ENCODE results near the gene KLRC3. TPM values are rescaled to one million over a fixed set of nuclear protein-coding genes. Genes with fewer than 3 reads are reported as not detected.
"Not testable (repeated sequence)": the region's sequence is repeated elsewhere in the genome, so short reads cannot be mapped to it uniquely, and the experiment has no call there.

The KLRC3 gene
- total RNA-seq, 4 donors from 2014 or later, result not detected

DNA sequence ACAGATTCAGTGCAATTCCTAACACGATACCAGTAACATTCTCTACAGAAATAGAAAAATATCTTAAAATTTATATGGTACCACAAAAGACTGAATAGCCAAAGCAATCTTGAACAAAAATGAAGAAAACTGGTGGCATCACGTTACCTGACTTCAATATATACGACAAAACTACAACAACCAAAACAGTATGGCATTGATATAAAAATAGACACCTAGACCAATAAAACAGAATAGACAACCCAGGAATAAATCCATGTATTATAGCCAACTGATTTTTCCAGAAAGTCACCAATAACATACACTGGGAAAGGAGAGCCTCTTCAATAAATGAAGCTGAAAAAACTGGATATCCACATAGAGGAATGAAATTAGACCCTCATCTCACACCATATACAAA, 36.2 kb downstream of the KLRC3 start:
- 85% methylated on average over 3 of the region's 3 CpGs for WGBS
- DNase-seq (ENCODE audit: extremely low spot score), result no peak
- no peak for TF ChIP-seq POLR2AphosphoS5 (IDR thresholded peaks at IDR 0.05)
- TF ChIP-seq EP300 (IDR thresholded peaks at IDR 0.05), result no peak
- TF ChIP-seq, protein P1, sequence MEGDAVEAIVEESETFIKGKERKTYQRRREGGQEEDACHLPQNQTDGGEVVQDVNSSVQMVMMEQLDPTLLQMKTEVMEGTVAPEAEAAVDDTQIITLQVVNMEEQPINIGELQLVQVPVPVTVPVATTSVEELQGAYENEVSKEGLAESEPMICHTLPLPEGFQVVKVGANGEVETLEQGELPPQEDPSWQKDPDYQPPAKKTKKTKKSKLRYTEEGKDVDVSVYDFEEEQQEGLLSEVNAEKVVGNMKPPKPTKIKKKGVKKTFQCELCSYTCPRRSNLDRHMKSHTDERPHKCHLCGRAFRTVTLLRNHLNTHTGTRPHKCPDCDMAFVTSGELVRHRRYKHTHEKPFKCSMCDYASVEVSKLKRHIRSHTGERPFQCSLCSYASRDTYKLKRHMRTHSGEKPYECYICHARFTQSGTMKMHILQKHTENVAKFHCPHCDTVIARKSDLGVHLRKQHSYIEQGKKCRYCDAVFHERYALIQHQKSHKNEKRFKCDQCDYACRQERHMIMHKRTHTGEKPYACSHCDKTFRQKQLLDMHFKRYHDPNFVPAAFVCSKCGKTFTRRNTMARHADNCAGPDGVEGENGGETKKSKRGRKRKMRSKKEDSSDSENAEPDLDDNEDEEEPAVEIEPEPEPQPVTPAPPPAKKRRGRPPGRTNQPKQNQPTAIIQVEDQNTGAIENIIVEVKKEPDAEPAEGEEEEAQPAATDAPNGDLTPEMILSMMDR (IDR thresholded peaks at IDR 0.05), result no peak
- no peak for TF ChIP-seq POLR2A (IDR thresholded peaks at IDR 0.05; ENCODE audit: low read depth)
- intact Hi-C loops (cut with DNase I), result no loop called here
- Histone ChIP-seq H3K4me3 (no peak overlapping the region), H3K27me3 (no peaks in the 10 kb centered on the region), H3K27ac (replicated peaks in 1 of 4) (no peak overlapping the region), H3K9me3 (no peaks in the 10 kb centered on the region), H3K4me1 (no peaks in the 10 kb centered on the region), H3K36me3 (no peaks in the 10 kb centered on the region)

DNA sequence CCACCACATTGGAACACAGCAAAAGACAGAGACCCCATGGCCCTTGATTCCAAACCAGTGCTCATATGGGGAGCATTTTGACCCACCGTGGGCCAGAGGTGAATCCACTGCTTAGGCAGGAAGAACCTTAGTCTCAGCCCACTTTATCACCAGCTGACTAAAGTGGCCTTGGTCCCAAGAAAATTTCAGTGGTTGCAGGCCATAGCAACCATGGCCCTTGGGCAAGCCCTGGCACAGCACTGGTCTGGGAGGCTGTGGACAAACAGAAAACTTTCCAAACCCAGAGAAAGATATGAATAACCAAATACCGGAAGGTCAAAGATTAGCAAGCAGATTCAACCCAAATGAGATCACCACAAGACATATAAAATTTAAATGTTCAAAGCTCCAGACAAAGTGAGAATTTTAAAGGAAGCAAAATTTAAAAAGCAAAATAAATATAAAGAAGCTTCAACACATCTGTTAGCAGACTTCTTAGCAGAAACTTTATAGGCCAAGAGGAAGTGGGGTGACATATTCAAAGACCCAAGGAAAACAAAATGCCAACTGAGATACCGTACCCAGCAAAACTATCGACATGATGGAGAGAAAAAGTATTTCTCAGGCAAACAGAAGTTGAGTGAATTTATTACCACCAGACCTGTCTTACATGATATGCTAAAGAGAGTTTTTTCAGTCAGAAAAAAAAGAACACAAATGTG, 38.3 kb downstream of the KLRC3 start:
- H3K27ac ChIP-seq (replicated peaks in 1 of 4), result no peak overlapping the region
- TF ChIP-seq, protein P1 (IDR thresholded peaks at IDR 0.05), result no peak
- TF ChIP-seq POLR2AphosphoS5 (IDR thresholded peaks at IDR 0.05) (no peak), EP300 (IDR thresholded peaks at IDR 0.05) (no peak), POLR2A (IDR thresholded peaks at IDR 0.05; ENCODE audit: low read depth) (no peak)
- intact Hi-C loops (cut with DNase I), result no loop called here
- WGBS, result 89% methylated on average over 4 of the region's 4 CpGs
- H3K4me3 ChIP-seq, result no peak overlapping the region
- DNase-seq (ENCODE audit: extremely low spot score), result no peak
- H3K36me3 ChIP-seq, result no peaks in the 10 kb centered on the region
- no peaks in the 10 kb centered on the region for H3K9me3 ChIP-seq
- H3K4me1 ChIP-seq, result no peaks in the 10 kb centered on the region
- H3K27me3 ChIP-seq, result no peaks in the 10 kb centered on the region

DNA sequence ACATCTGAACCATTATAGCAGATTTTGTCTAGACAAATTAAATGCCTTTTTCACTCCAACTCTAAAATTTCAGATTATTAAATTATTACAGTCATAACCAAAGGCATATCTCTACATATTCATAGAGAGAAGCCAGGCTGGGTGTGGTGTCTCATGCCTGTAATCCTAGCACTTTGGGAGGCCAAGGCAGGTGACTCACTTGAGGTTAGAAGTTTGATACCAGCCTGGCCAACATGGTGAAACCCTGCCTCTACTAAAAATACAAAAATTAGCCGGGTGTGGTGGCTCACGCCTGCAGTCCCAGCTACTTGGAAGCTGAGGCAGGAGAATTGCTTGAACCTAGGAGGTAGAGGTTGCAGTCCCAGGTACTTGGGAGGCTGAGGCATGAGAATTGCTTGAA, 41.7 kb downstream of the KLRC3 start:
- H3K4me3 ChIP-seq; H3K27me3 ChIP-seq; DNase-seq (ENCODE audit: extremely low spot score); H3K4me1 ChIP-seq; H3K36me3 ChIP-seq; H3K27ac ChIP-seq (replicated peaks in 1 of 4); intact Hi-C loops (cut with DNase I); H3K9me3 ChIP-seq: not testable (repeated sequence)
- WGBS, result 75% methylated on average over 2 of the region's 2 CpGs

DNA sequence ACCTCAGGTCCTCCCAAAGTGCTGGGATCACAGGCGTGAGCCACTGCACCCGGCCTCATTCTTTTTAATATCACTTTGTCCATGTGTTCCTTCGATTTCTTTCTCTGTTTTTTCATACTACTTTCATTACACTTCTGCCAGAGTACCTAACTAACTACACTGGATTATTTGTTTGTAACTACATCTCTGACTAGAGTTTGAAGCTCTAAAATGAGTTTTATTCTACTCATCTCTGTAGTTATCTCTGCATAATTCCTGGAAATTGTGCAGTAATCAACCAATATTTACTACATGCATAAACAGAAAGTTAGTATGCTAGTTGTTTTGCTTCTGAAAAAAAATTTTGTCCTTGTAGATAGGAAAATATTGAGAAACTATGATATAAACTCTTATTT, 45.8 kb downstream of the KLRC3 start:
- Histone ChIP-seq H3K27ac (replicated peaks in 1 of 4) (no peak overlapping the region), H3K4me3 (no peak overlapping the region), H3K9me3 (no peaks in the 10 kb centered on the region), H3K27me3 (no peaks in the 10 kb centered on the region), H3K36me3 (no peaks in the 10 kb centered on the region), H3K4me1 (peaks cover 0 to 5% (median 0%) of the 10 kb centered on the region in 4 donors)
- 100% methylated on average over 3 of the region's 3 CpGs for WGBS
- TF ChIP-seq POLR2AphosphoS5 (IDR thresholded peaks at IDR 0.05) (no peak), POLR2A (IDR thresholded peaks at IDR 0.05; ENCODE audit: low read depth) (no peak), EP300 (IDR thresholded peaks at IDR 0.05) (no peak)
- TF ChIP-seq, protein P1 (IDR thresholded peaks at IDR 0.05), result no peak
- no peak for DNase-seq (ENCODE audit: extremely low spot score)
- intact Hi-C loops (cut with DNase I), result no loop called here

DNA sequence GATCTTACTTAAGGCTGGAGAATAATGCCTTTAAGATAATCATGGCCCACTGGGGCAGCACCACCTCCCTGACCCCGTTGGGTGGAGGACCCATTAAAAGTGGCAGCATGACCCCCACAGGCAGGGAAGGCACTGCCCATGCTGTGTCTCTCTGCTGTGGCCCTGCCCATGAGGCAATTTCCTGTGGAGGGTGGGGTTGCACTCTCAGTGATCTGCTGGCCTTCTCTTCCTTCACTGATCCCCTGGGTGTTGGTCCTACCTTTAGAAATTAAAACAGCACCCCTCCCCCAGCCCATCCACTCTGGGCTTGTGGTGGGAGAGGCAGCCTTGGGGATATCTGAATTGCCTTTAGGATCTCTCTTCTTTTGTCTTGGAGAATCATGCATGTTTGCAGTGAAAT, 47.8 kb downstream of the KLRC3 start:
- no peaks in the 10 kb centered on the region for H3K27me3 ChIP-seq
- intact Hi-C loops (cut with DNase I), result no loop called here
- no peaks in the 10 kb centered on the region for H3K36me3 ChIP-seq
- no peak overlapping the region for H3K4me3 ChIP-seq
- TF ChIP-seq POLR2AphosphoS5 (IDR thresholded peaks at IDR 0.05), result no peak
- TF ChIP-seq POLR2A (IDR thresholded peaks at IDR 0.05; ENCODE audit: low read depth), result no peak
- TF ChIP-seq, protein P1 (IDR thresholded peaks at IDR 0.05), result no peak
- no peak for TF ChIP-seq EP300 (IDR thresholded peaks at IDR 0.05)
- no peak for DNase-seq (ENCODE audit: extremely low spot score)
- H3K9me3 ChIP-seq, result no peaks in the 10 kb centered on the region
- H3K4me1 ChIP-seq, result peaks cover 0 to 5% (median 0%) of the 10 kb centered on the region in 4 donors
- H3K27ac ChIP-seq (replicated peaks in 1 of 4), result no peak overlapping the region
- 70% methylated on average over 1 of the region's 1 CpG for WGBS

DNA sequence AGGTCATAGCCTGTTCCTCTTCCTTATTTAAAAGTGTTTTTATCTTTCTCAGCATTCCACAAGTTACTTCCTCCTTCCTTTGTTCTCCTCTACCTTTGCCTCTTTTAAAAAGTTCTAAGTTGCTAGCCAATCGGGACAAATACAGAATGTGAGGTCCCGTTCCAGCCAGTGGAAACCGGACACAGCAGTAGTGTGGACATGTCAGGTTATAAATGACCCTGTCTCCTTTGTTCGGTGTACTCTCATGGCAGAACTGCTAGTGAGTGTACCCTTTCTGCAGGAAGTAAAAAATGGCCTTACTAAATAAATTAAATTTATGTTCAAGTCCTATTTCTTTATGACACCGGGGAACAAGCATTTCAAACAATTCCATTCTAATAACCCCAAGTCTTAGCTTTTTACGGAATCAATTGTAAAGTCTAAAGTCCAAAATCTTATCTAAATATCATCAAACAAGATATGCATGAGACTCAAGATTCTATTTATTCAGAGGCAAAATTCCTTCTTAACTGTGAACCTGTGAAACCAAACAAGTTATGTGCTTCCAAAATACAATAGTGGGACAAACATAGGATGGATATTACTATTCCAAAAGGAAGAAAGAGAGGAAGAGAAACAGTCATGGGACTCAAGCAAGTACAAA, 48.4 kb downstream of the KLRC3 start:
- H3K4me3 ChIP-seq; H3K9me3 ChIP-seq; intact Hi-C loops (cut with DNase I); H3K27ac ChIP-seq (replicated peaks in 1 of 4); H3K27me3 ChIP-seq; DNase-seq (ENCODE audit: extremely low spot score); H3K4me1 ChIP-seq; H3K36me3 ChIP-seq: not testable (repeated sequence)
- WGBS, result 67% methylated on average over 6 of the region's 6 CpGs
